ENCODE data around the gene GAP43.

Gene GAP43

GRCh38 chr3:115623044-115623868 is at the start of gene GAP43:
Gene GAP43 (plus strand): TSS chr3:115623510. CDS start chr3:115623690, 180 bp downstream.
- DNase-seq (ENCODE audit: low read depth in 2 of 2): no peak

- no peak for DNase-seq (ENCODE audit: low read depth in 2 of 2)
These were observed 46.9 kb upstream of the GAP43 start for GRCh38 chr3:115576325-115576875.

GRCh38 chr3:115577000-115577399 is 46.3 kb upstream of the GAP43 start:
- no peak for DNase-seq (ENCODE audit: low read depth in 2 of 2)

GRCh38 chr3:115578331-115578730 is 45.0 kb upstream of the GAP43 start:
- DNase-seq (ENCODE audit: low read depth in 2 of 2): no peak

- no peak for DNase-seq (ENCODE audit: low read depth in 2 of 2)
These were observed 42.7 kb upstream of the GAP43 start for GRCh38 chr3:115580566-115580965.

GRCh38 chr3:115581362-115582135 is 41.8 kb upstream of the GAP43 start:
- DNase-seq (ENCODE audit: low read depth in 2 of 2): peak in 1 of 2 donors; percentile 7

- DNase-seq (ENCODE audit: low read depth in 2 of 2): no peak
These were observed 34.9 kb upstream of the GAP43 start for GRCh38 chr3:115588201-115589115.

GRCh38 chr3:115590873-115591272 is 32.4 kb upstream of the GAP43 start:
- no peak for DNase-seq (ENCODE audit: low read depth in 2 of 2)

GRCh38 chr3:115595611-115596275 is 27.6 kb upstream of the GAP43 start:
- no peak for DNase-seq (ENCODE audit: low read depth in 2 of 2)

- DNase-seq (ENCODE audit: low read depth in 2 of 2): no peak
These were observed 25.1 kb upstream of the GAP43 start for GRCh38 chr3:115598216-115598615.

GRCh38 chr3:115602194-115602593 is 21.1 kb upstream of the GAP43 start:
- DNase-seq (ENCODE audit: low read depth in 2 of 2): no peak

- DNase-seq (ENCODE audit: low read depth in 2 of 2): no peak
These were observed 11.7 kb upstream of the GAP43 start for GRCh38 chr3:115611630-115612029.

- DNase-seq (ENCODE audit: low read depth in 2 of 2): no peak
These were observed 8.1 kb upstream of the GAP43 start for GRCh38 chr3:115615001-115615814.

GRCh38 chr3:115616461-115616860 is 6.8 kb upstream of the GAP43 start:
- peak in 1 of 2 donors; percentile 37 for DNase-seq (ENCODE audit: low read depth in 2 of 2)

- no peak for DNase-seq (ENCODE audit: low read depth in 2 of 2)
These were observed 5.7 kb upstream of the GAP43 start for GRCh38 chr3:115617591-115617990.

- no peak for DNase-seq (ENCODE audit: low read depth in 2 of 2)
These were observed 875 bp downstream of the GAP43 start for GRCh38 chr3:115624029-115624741.

- DNase-seq (ENCODE audit: low read depth in 2 of 2): no peak
These were observed 1.6 kb downstream of the GAP43 start for GRCh38 chr3:115624901-115625300.

GRCh38 chr3:115626006-115626409 is 2.7 kb downstream of the GAP43 start:
- DNase-seq (ENCODE audit: low read depth in 2 of 2): no peak

- DNase-seq (ENCODE audit: low read depth in 2 of 2): no peak
These were observed 3.4 kb downstream of the GAP43 start for GRCh38 chr3:115626721-115627120.

Data from stimulated activated CD4-positive, alpha-beta T cell treated with anti-CD3 and anti-CD28 coated beads, Interleukin-4, amount 100 ng/mL, for 48 hours (primary cell).